GM12891 (cell line): ENCODE data around the gene CD164L2.

Source experiments
- PAX5 ChIP-seq: IDR thresholded peaks from 2 replicates; pipeline ENCODE4 v1.6.1; 2011; ENCODE audit warnings: low read length, moderate library complexity, mild to moderate bottlenecking; ENCODE audit not compliant: insufficient read depth, severe bottlenecking
- POLR2AphosphoS5 ChIP-seq: IDR thresholded peaks from 2 replicates; pipeline ENCODE4 v1.6.1; 2011; ENCODE audit warnings: low read depth, low read length, control low read depth
- SPI1 ChIP-seq: IDR thresholded peaks from 2 replicates; pipeline ENCODE4 v1.6.1; 2011; ENCODE audit warnings: low read depth, low read length, control low read depth

- TF ChIP-seq POLR2AphosphoS5 (no peak), PAX5 (no peak), SPI1 (no peak)
These were observed 5.2 kb downstream of the CD164L2 start for GRCh38 chr1:27377760-27378495.
